Measurements from ENCODE around the gene SNRPA1. TPM values are rescaled to one million over a fixed set of nuclear protein-coding genes. Genes with fewer than 3 reads are reported as not detected.

SNRPA1 gene
- total and polyA plus RNA-seq, 2 of the 13 experiments (the other 11 are each of a cell fraction or from before 2014, with no cell fraction given) = 41.2 to 108 TPM

GRCh38 chr15:101277038-101277822 lies 17.8 kb downstream of the SNRPA1 start, which contains the start of gene SELENOS (continued):
- peak; percentile 44; the same call in 1 of the 2 replicates for TF ChIP-seq ZBTB3 (CRISPR knock-in tag; IDR thresholded peaks at IDR 0.05; ENCODE audit: borderline replicate concordance, low read depth)
- TF ChIP-seq SRSF9 (IDR thresholded peaks at IDR 0.05; ENCODE audit: borderline replicate concordance, insufficient read depth, low read depth, low read length, poor library complexity, severe bottlenecking) = no peak
- TF ChIP-seq ZBTB38 (CRISPR knock-in tag; IDR thresholded peaks at IDR 0.05) = peak; percentile 68
- peak; percentile 75; the same call in 1 of the 2 replicates for TF ChIP-seq ZNF616 (CRISPR knock-in tag; IDR thresholded peaks at IDR 0.05; ENCODE audit: low read depth)
- peak; percentile 18 for TF ChIP-seq FOXA3 (CRISPR knock-in tag; IDR thresholded peaks at IDR 0.05)
- 0 out of 2 replicates have a peak, but pooled peaks have one; percentile 53 for TF ChIP-seq TERF1 (CRISPR knock-in tag; IDR thresholded peaks at IDR 0.05)
- TF ChIP-seq KLF12 (CRISPR knock-in tag; IDR thresholded peaks at IDR 0.05; ENCODE audit: borderline replicate concordance) = peak; percentile 88; the same call in 1 of the 2 replicates
- TF ChIP-seq ZSCAN9 (CRISPR knock-in tag; IDR thresholded peaks at IDR 0.05; ENCODE audit: borderline replicate concordance) = no peak
- no peak for TF ChIP-seq ZNF292 (CRISPR knock-in tag; IDR thresholded peaks at IDR 0.05; ENCODE audit: borderline replicate concordance, low read depth)
- no peak for TF ChIP-seq ZNF710 (CRISPR knock-in tag; IDR thresholded peaks at IDR 0.05; ENCODE audit: borderline replicate concordance)
- peak; percentile 96 for TF ChIP-seq SAP130 (CRISPR knock-in tag; IDR thresholded peaks at IDR 0.05; ENCODE audit: low read depth)
- no peak for TF ChIP-seq DZIP1 (CRISPR knock-in tag; IDR thresholded peaks at IDR 0.05)
- TF ChIP-seq ZNF781 (CRISPR knock-in tag; IDR thresholded peaks at IDR 0.05; ENCODE audit: borderline replicate concordance, not compliant biosample characterization) = no peak
- no peak for TF ChIP-seq TEAD3 (CRISPR knock-in tag; optimal IDR thresholded peaks at IDR 0.05; ENCODE audit: borderline replicate concordance)
- no peak for TF ChIP-seq KDM3A (CRISPR knock-in tag; IDR thresholded peaks at IDR 0.05; ENCODE audit: low read depth)
- TF ChIP-seq STAG1 (CRISPR knock-in tag; IDR thresholded peaks at IDR 0.05) = no peak
- TF ChIP-seq RNF2 (conservative IDR thresholded peaks at IDR 0.05; ENCODE audit: low read depth) = peak; percentile 60; the same call in 1 of the 2 replicates
- no peak for TF ChIP-seq ZNF382 (CRISPR knock-in tag; IDR thresholded peaks at IDR 0.05; ENCODE audit: borderline replicate concordance)
- 0 out of 2 replicates have a peak, but pooled peaks have one; percentile 2 for TF ChIP-seq RARA (CRISPR knock-in tag; IDR thresholded peaks at IDR 0.05)
- peak; percentile 80 for TF ChIP-seq NFYC (CRISPR knock-in tag; IDR thresholded peaks at IDR 0.05)
- TF ChIP-seq THRA (CRISPR knock-in tag; IDR thresholded peaks at IDR 0.05; ENCODE audit: borderline replicate concordance) = no peak
- no peak for TF ChIP-seq ATAD3A (CRISPR knock-in tag; IDR thresholded peaks at IDR 0.05)
- TF ChIP-seq ATRX (CRISPR knock-in tag; IDR thresholded peaks at IDR 0.05; ENCODE audit: borderline replicate concordance) = no peak

All from HepG2 (cell line).